K562 (cell line): Measurements from ENCODE around the gene IGSF21. TPM values are rescaled to one million over a fixed set of nuclear protein-coding genes. Genes with fewer than 3 reads are reported as not detected.

ENCODE experiments used
- ELF4 ChIP-seq: fragments of 450-650 bp; formaldehyde crosslinking; IDR thresholded peaks from 2 replicates; pipeline ENCODE4 v1.4.0; 2022; ENCODE audit warnings: missing genetic modification characterization
- GTF2E2 ChIP-seq: fragments of 200-800 bp; sonication (Bioruptor generic); IDR thresholded peaks from 2 replicates; pipeline ENCODE4 v1.6.1; 2016; ENCODE audit warnings: missing genetic modification characterization, missing compliant biosample characterization
- NFRKB ChIP-seq: fragments of 450-650 bp; IDR thresholded peaks from 2 replicates; pipeline ENCODE4 v1.6.1; 2016; ENCODE audit warnings: low read depth
- POLR2A ChIP-seq: fragments of 450-650 bp; conservative IDR thresholded peaks from 2 replicates; pipeline ENCODE4 v1.6.1; 2016
- polyA plus RNA-seq, 8 experiments: library from polyadenylated mRNA; depleted of rRNA in 4 of 8; stranded (reverse) in 5 of 8; unstranded in 3 of 8; fragments of >200 nt; fragmentation: Nextera tagmentation in 2 of 8; fragmentation: Illumina TruSeq in 1 of 8; extraction: Ambion mirVana in 2 of 8; extraction: Trizol in 1 of 8; gene quantifications; 2 replicates each; pipeline versions ENCODE4 v1.2.1 to v1.2.3, GENCODE V29; 2011 to 2014; ENCODE audit warnings: inconsistent platforms in 1 of 8, missing spikeins in 1 of 8
- total RNA-seq, 7 experiments: library from RNA; depleted of rRNA in 6 of 7; stranded (reverse); fragments of >200 nt in 6 of 7; fragmentation: Illumina TruSeq in 2 of 7; extraction: Trizol in 2 of 7; gene quantifications; 2 replicates each; pipeline versions ENCODE4 v1.2.1 to v1.2.3, GENCODE V29; 2011 to 2021; ENCODE audit warnings: low replicate concordance in 1 of 7
- TF ChIP-seq, protein P1 (sequence below), 2 experiments: fragments of 450-650 bp; conservative IDR thresholded peaks; 2 replicates each; pipeline ENCODE4 v1.6.1; 2017; ENCODE audit warnings: mild to moderate bottlenecking in 2 of 2, moderate library complexity in 2 of 2
- TF ChIP-seq, protein P2 (sequence below): fragments of 250-450 bp; sonication (Bioruptor Pico); IDR thresholded peaks from 2 replicates; pipeline ENCODE4 v1.4.0; 2020; ENCODE audit warnings: mild to moderate bottlenecking, moderate library complexity, borderline replicate concordance
- TF ChIP-seq, protein P3 (sequence below): sonication (generic); formaldehyde crosslinking; IDR thresholded peaks from 2 replicates; pipeline ENCODE4 v1.4.0; 2020; ENCODE audit warnings: mild to moderate bottlenecking, missing genetic modification reagents

The IGSF21 gene
- total and polyA plus RNA-seq, 9 of the 15 experiments (the other 6 are each of a cell fraction or from before 2014, with no cell fraction given), result not detected

- TF ChIP-seq, protein P1, sequence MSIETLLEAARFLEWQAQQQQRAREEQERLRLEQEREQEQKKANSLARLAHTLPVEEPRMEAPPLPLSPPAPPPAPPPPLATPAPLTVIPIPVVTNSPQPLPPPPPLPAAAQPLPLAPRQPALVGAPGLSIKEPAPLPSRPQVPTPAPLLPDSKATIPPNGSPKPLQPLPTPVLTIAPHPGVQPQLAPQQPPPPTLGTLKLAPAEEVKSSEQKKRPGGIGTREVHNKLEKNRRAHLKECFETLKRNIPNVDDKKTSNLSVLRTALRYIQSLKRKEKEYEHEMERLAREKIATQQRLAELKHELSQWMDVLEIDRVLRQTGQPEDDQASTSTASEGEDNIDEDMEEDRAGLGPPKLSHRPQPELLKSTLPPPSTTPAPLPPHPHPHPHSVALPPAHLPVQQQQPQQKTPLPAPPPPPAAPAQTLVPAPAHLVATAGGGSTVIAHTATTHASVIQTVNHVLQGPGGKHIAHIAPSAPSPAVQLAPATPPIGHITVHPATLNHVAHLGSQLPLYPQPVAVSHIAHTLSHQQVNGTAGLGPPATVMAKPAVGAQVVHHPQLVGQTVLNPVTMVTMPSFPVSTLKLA (conservative IDR thresholded peaks at IDR 0.05), result 0 out of 4 replicates have a peak, but pooled peaks have one; percentile 15 to 28
- no peak for TF ChIP-seq POLR2A
- TF ChIP-seq, protein P2, sequence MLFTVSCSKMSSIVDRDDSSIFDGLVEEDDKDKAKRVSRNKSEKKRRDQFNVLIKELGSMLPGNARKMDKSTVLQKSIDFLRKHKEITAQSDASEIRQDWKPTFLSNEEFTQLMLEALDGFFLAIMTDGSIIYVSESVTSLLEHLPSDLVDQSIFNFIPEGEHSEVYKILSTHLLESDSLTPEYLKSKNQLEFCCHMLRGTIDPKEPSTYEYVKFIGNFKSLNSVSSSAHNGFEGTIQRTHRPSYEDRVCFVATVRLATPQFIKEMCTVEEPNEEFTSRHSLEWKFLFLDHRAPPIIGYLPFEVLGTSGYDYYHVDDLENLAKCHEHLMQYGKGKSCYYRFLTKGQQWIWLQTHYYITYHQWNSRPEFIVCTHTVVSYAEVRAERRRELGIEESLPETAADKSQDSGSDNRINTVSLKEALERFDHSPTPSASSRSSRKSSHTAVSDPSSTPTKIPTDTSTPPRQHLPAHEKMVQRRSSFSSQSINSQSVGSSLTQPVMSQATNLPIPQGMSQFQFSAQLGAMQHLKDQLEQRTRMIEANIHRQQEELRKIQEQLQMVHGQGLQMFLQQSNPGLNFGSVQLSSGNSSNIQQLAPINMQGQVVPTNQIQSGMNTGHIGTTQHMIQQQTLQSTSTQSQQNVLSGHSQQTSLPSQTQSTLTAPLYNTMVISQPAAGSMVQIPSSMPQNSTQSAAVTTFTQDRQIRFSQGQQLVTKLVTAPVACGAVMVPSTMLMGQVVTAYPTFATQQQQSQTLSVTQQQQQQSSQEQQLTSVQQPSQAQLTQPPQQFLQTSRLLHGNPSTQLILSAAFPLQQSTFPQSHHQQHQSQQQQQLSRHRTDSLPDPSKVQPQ, result no peak
- no peak for TF ChIP-seq NFRKB
- TF ChIP-seq GTF2E2, result no peak
- no peak for TF ChIP-seq ELF4 (CRISPR knock-in tag)
- TF ChIP-seq, protein P3, sequence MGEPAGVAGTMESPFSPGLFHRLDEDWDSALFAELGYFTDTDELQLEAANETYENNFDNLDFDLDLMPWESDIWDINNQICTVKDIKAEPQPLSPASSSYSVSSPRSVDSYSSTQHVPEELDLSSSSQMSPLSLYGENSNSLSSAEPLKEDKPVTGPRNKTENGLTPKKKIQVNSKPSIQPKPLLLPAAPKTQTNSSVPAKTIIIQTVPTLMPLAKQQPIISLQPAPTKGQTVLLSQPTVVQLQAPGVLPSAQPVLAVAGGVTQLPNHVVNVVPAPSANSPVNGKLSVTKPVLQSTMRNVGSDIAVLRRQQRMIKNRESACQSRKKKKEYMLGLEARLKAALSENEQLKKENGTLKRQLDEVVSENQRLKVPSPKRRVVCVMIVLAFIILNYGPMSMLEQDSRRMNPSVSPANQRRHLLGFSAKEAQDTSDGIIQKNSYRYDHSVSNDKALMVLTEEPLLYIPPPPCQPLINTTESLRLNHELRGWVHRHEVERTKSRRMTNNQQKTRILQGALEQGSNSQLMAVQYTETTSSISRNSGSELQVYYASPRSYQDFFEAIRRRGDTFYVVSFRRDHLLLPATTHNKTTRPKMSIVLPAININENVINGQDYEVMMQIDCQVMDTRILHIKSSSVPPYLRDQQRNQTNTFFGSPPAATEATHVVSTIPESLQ (CRISPR knock-in tag), result no peak
- TF ChIP-seq, all 486 proteins: peak for 13
These were observed 214.9 kb downstream of the IGSF21 start (continued) for GRCh38 chr1:18322368-18323032.
